Stimulated activated CD4-positive, alpha-beta T cell treated with anti-CD3 and anti-CD28 coated beads, Interleukin-4, amount 100 ng/mL, for 24 hours (primary cell): ENCODE measurements around the gene ANKS1A.

ENCODE experiments used
- DNase-seq: peaks from one replicate; pipeline ENCODE4 v3.0.0-alpha.2; 2020

The ANKS1A gene

GRCh38 chr6:35044761-35045421 lies 155.8 kb downstream of the ANKS1A start:
- no peak for DNase-seq

DNA sequence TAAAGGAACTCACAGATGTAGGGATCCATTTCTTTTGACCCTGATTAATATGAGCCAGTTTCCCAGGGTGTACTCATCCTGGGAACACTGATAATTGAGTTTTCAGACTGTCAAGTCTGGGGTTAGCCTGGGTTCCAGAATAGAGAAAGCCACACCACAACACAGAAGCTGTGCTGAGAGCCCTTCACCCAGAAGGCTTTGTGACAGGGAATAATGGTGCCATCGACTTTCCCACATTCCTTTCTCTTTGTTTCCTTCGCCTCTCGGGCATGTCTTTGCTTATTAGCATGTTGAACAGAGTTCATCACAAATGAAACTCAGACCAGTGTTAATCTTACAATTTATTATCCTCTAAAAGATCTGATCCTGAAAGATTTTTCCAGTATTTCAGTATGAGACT lies 157.0 kb downstream of the ANKS1A start:
- no peak for DNase-seq

DNA sequence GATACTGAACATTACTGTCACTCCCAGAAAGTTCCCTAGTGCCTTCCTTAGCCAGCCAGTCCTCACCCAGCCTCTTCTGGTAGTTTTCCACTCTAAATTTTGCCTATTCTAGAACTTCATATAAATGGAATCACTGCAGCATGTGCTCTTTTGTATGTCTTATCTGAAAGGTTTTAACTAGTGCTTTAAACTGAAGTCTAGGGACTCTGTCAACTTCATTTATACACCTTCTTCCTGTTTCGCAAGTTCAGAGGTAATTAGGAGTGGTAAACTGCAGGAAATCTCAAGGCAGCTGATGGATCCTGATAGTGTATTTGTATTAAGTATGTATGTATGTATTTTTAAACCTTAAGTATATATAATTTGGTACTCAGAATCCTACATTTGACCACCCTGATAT lies 157.8 kb downstream of the ANKS1A start:
- no peak for DNase-seq

GRCh38 chr6:35047265-35048011 lies 158.4 kb downstream of the ANKS1A start:
- no peak for DNase-seq

- no peak for DNase-seq
These were observed 159.1 kb downstream of the ANKS1A start for GRCh38 chr6:35048031-35048613.

DNA sequence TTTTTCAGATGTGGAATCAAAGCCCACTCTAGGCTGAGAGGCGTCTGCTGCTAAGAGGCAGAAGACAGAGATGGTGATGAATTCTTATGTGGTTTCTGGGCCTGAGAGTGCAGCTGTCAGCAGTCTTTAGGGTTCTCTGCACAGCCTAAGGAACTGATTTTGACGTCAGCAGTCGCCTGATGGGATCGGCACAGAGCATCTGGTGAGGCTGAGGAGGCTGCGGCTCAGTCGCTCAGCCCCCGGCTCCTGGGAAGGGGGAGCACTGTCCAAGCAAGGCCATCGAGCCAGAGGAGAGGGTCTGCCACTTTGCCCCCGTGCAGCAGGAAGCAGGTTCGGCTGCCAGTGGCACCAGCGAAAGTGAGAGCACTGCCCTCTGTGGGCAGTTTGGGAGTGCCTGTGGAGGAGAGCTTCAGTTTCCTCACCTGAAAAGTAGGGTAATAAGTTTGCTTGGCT lies 159.6 kb downstream of the ANKS1A start:
- DNase-seq, result no peak

DNA sequence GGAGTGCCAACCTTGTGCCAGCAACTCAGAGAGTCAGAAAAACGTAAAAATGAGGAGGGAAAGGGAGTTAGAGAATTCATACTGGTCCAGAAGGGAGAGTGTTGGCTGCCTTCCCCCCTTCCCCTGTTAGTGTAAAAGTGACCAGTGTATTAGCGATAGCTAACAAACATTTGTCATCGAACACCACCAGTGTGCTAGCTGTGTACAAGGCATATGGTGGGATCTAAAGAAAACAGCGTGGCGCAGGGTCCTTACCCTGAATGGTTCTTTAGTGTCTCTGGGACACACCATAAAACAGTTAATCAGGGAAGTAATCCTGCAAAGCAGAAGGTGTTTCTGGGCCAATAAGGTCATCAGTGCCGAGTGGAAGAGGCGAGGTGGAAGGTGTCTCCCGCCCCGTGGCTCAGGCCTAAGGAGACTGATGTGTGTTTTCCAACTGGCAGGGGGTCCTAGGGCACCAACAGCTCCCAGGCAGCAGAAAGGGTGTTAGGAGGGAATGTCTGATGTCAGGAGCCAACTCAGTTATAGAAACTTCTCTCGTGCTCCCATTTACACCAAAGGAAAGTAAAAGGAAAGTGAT lies 160.2 kb downstream of the ANKS1A start:
- no peak for DNase-seq

DNA sequence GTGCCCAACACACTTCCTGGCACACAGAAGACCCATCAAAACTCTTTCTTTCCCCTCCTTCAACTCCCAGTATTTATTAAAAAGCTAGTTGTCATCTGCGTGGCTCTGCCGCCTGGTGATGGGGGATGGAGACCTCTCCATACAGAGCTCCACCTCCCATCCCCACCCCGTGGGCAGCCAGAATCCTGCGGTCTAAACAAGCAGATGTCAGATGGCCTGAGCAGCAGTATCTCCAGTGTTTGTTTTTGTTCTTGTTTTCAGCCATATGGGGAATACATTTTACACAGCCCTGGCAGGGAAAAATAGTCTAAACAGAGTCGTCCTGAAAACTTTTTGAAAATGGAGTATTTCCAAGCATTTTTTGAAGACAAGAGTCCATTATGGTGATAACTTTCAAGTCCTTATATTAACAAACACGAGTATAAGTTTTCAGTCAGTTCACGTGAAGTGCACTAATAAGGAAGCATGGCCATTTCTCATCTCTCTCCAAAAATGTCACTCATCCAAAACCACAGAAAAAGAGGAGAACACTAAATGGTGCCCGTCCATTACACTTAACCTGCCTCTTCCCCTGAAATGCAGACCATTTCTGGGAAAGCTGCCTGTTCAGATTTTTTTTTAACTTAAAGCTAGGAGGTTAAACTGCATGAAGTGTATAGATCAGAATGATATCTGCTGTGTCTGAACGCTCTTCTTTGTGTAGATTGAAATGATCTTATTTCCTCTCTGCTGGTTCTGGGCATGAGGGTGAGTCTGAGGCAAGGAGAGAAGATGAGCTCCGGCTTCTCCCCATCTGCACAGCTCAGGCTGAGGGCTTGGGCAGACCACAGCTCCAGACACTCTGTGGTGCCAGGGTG lies 161.1 kb downstream of the ANKS1A start:
- DNase-seq, result no peak

DNA sequence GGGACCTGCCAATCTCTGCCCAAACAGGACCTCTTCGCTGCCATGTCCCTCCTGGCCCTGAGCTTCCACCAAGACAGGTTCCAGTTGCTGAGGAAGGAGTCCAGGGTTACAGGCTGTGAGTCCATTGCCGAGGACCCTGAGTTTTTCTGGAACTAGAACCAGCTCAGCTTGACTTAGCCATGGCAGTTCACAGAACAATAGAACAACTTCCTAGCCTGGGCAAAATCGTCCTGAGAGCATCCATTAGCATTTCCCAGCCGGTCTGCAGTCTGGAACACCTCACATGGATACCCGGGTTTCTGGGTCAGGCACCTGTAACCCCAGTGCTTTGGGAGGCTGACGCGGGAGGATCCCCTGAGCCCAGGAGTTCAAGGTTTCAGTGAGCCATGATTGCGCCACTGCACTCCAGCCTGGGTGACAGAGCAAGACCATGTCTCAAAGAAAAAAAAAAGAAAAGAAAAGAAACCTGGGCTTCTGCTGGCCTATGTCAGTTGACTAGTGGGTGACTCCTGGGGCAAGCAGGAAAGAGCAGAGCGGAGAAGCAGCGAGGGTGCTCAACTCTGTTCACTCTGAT lies 161.8 kb downstream of the ANKS1A start:
- DNase-seq, result no peak

- no peak for DNase-seq
These were observed 162.3 kb downstream of the ANKS1A start for GRCh38 chr6:35051396-35051795.

DNA sequence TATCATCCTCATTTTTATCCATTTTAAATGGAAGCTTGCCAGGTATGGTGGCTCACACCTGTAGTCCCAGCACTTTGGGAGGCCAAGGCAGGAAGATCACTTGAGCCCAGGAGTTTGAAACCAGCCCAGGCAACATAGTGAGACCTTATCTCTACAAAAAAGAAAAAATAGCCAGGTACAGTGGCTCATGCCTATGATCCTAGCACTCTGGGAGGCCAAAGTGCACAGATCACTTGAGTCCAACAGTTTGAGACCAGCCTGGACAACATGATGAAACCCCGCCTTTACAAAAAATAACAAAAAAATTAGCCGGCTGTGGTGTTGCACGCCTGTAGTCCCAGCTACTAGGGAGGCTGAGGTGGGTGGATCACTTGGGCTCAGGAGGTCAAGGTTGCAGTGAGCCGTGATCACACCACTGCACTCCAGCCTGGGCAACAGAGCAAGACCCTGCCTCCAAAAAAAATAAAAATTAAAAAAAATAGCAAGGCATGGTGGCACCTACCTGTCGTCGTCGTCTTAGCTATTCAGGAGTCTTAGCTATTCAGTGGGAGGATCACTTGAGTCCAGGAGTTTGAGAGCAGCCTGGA lies 163.0 kb downstream of the ANKS1A start:
- DNase-seq, result no peak

DNA sequence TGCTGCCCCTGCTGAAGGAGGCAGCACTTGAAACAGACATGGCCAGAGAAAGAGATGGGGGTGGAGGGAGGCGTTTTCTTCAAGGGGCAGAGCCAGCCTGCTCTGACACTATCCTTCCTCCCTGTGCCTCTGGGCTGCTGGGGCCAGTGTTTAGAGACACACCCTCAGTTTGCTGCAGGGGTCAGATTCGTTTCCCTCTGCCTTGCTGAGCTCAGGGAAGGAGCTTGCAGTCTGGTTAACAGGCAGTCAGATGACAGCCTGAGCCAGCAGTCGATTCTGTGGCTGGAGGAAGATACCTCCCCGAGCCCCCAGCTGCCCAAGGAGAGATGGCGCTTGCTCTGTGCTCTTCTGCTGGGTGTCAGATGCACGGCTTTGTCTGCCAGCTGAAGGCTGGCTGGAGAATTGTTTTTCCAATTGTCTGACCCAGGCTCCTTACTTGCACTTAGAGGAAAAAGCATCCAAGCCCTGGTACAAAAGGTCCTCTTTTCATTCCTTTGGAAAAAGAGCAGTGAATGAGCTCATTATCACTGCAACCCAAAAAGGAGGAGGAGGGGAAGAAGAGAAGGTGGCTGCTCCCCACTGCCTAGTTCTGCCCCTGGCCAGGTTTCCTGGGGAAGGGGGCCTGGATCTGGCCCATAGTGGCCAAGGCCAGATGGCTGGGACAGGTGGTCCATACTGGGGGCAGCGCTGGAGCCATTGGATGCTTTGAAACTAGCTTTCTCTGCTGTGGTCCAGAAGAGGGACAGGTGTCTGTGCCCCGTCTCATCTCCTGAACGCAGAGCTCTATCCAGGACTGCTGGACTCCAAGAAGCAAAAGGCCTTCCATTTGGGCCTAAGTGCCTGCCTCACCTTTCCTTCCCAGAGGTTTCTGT lies 163.9 kb downstream of the ANKS1A start:
- DNase-seq, result no peak

DNA sequence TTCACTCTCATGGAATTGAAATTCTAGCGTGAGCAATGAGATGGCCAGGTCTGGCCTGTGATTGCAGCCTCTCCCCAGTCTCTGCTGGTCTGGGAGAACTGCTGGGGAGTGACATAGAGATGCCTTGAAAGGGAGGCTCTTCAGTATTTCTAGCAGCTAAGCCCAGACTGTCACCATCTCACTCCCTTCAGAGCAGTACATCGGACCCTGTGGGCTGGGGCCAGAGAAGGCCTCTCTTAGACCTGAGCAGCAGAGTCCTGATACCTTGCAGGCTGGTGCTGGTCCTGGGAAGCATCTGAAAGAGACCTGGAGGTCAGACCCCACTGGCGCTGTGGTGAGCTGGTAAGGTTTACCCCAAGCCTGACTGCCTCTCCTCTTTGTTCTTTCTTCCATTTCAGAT lies 164.6 kb downstream of the ANKS1A start:
- no peak for DNase-seq

DNA sequence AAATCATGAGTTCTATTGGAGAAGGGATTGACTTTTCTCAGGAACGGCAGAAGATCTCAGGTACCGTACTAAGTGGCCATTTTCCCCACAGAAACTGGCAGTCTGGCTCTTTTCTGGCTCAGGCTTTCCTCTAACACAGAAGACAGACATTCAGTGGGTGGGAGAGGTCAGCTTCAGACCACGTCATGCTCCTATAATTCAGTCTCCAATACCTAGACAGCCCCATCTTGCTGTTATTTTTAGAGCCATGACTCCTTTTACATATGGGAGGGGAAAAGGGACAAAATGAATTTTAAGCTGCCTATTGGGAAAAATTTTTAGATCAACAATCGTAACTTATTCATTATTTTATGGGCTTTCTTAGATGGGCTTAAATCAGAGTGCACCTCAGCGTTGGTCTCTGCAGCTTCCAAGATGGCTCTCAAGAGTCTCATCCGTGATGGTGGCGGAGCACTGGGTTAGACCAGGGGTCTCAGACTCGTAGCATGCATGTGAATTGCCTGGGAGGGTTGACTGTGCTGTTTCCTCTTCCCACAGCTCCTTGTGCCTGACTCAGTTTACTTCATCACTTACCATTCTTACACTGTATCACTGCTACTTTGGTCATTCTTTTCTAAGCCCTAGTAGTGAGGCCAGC lies 165.2 kb downstream of the ANKS1A start:
- no peak for DNase-seq

GRCh38 chr6:35054743-35055130 lies 165.7 kb downstream of the ANKS1A start:
- no peak for DNase-seq

DNA sequence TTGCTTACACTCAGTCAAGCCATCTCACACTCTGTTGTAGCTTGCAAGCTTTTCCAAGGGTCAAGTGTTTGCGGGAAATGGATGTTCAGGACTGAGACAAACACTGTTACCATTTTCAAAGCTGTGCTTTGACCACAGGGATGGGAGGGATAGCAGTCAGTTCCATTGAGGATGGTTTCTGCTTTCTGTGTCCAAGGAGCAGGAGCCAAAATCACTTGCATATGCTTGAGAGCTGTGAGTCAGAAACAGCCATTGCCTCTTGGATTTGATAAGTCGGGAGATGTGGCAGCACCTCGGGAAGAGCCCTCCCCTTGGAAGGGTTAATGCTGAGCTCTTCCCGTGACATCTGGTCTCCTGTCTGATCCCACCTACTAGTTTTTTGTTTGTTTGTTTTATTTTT lies 166.8 kb downstream of the ANKS1A start:
- no peak for DNase-seq

DNA sequence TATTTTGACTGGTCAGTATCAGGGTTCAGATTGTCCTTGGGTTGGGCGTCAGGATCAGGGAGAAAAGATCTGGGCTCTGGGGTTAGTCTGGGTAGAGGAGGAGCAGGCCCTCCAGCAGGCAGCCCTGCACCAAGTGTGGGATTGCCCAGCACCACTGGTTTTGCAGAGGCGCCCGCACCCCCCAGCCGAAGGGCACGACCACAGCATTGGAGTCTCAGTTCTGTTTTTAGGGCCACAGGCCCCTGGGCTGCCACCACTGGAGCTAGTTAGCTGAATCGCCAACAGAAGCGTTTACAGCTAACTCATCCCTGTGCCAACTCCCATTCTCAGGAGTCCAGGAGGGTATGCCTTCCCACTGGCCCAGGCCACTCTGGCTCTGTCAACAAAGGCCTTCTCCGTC lies 167.9 kb downstream of the ANKS1A start:
- no peak for DNase-seq

- DNase-seq, result no peak
These were observed 168.6 kb downstream of the ANKS1A start for GRCh38 chr6:35057449-35058357.

GRCh38 chr6:35058358-35058675 lies 169.3 kb downstream of the ANKS1A start:
- no peak for DNase-seq
